Esophagus (tissue), 2 donors: ENCODE results near the gene STT3B. TPM values are rescaled to one million over a fixed set of nuclear protein-coding genes. Genes with fewer than 3 reads are reported as not detected.

Experiments used
- H3K27ac ChIP-seq, 2 donors: one replicate each; pipeline ENCODE4 v1.5.1; 2013; ENCODE audit warnings: low read depth in 2 of 2, mild to moderate bottlenecking in 2 of 2, inconsistent platforms in 1 of 2, low read length in 1 of 2, moderate library complexity in 1 of 2
- H3K27me3 ChIP-seq, 2 donors: one replicate each; pipeline ENCODE4 v1.6.1; 2013; ENCODE audit warnings: low read length in 2 of 2, control low read depth in 1 of 2, mild to moderate bottlenecking in 1 of 2; ENCODE audit not compliant: insufficient read depth in 2 of 2, control insufficient read depth in 1 of 2
- H3K36me3 ChIP-seq, 2 donors: one replicate each; pipeline ENCODE4 v1.6.1; 2013; ENCODE audit warnings: low read length in 1 of 2; ENCODE audit not compliant: control insufficient read depth in 2 of 2, insufficient read depth in 2 of 2
- H3K4me1 ChIP-seq, 2 donors: one replicate each; pipeline ENCODE4 v1.6.1; 2013; ENCODE audit warnings: low read length in 1 of 2; ENCODE audit not compliant: control insufficient read depth in 2 of 2, insufficient read depth in 2 of 2
- H3K4me3 ChIP-seq, 2 donors: one replicate each; pipeline ENCODE4 v1.5.1; 2013; ENCODE audit warnings: low read length in 2 of 2, mild to moderate bottlenecking in 2 of 2, low read depth in 1 of 2, moderate library complexity in 1 of 2
- H3K9me3 ChIP-seq, 2 donors: one replicate each; pipeline ENCODE4 v1.6.1; 2013; ENCODE audit warnings: mild to moderate bottlenecking in 2 of 2, low read depth in 1 of 2, low read length in 1 of 2, moderate library complexity in 1 of 2; ENCODE audit not compliant: control insufficient read depth in 2 of 2, insufficient read depth in 1 of 2
- whole genome bisulfite sequencing, 2 donors: extraction: QIAGEN DNeasy Blood & Tissue Kit; methylation state at CpG; one replicate each; pipeline ENCODE4 v1.1.7; 2013; 5-methylcytosine and 5-hydroxymethylcytosine counted together
- polyA plus RNA-seq, 2 donors: library from polyadenylated mRNA; stranded (reverse); fragments of 200-250 nt; gene quantifications; one replicate each; pipeline ENCODE4 v1.2.3, GENCODE V29; 2013
- donor health status: healthy with polysubstance abuse.
- donor health status: Bipolar disorder and iron deficiency.

Gene STT3B
- polyA plus RNA-seq, 2 donors, result 31.1 to 38.4 TPM

GRCh38 chr3:31620656-31621055 lies 87.9 kb downstream of the STT3B start:
- Histone ChIP-seq H3K27ac (no peak overlapping the region), H3K4me1 (no peaks in the 10 kb centered on the region), H3K27me3 (no peaks in the 10 kb centered on the region), H3K4me3 (no peak overlapping the region), H3K36me3 (peaks cover 0 to 2% of the 10 kb centered on the region in 2 donors), H3K9me3 (no peaks in the 10 kb centered on the region)
- WGBS, 2 donors, result 87 to 92% methylated on average over 1 of the region's 1 CpG

DNA sequence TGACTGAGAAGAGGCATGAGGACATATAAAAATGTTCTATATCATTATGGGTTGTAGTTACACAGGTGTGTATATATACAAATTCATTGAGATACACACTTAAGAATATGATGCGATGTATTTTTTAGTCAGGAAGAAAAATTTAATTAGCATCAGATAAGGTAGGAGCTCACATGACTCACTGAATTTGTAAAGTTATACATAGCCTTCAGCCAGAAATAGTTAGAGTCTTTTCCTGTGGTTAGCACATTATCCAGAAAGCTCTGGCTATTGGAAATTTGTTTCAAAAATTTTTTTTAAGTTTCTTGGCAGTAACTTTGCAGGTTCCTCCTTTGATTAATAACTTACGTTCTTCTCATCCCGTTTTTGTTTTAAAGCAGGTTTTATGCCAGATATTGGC lies 88.6 kb downstream of the STT3B start:
- H3K4me1 ChIP-seq, result no peaks in the 10 kb centered on the region
- 79 to 81% methylated on average over 3 of the region's 3 CpGs for WGBS, 2 donors
- H3K27me3 ChIP-seq, result no peaks in the 10 kb centered on the region
- H3K4me3 ChIP-seq, result no peak overlapping the region
- H3K9me3 ChIP-seq, result no peaks in the 10 kb centered on the region
- peaks cover 0 to 2% of the 10 kb centered on the region in 2 donors for H3K36me3 ChIP-seq
- no peak overlapping the region for H3K27ac ChIP-seq

- Histone ChIP-seq H3K27ac (no peak overlapping the region), H3K27me3 (no peaks in the 10 kb centered on the region), H3K4me1 (no peaks in the 10 kb centered on the region), H3K4me3 (no peak overlapping the region), H3K36me3 (peaks cover 0 to 8% of the 10 kb centered on the region in 2 donors), H3K9me3 (no peaks in the 10 kb centered on the region)
- 79 to 91% methylated on average over 4 of the region's 4 CpGs for WGBS, 2 donors
Measured at GRCh38 chr3:31622636-31623288, 90.0 kb downstream of the STT3B start.

DNA sequence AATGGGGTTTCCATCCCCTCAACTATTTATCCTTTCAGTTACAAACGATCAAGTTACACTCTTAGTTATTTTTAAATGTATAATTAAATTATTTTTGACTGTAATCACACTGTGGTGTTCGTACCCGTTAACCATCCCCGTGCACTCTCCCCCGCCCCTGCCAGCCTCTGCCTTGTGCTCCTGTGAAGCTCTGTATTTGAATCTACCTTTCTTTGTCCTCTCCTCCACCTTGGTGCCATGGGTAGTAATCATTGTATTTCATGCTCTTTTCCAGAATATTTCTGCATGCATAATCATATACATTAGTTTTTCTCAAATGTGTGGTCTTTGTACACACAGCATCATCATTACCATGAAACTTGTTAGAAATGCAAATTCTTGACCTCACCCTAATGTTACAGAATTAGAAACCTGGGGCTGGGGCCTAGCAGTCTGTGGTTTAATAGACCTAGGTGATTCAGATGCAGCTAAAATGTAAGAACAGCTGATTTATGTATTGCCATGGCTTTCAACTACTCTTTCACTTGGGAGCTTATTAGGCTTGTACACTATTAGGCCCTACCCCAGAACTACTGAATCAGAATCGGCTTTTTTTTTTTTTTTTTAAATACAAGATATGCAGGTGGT lies 91.5 kb downstream of the STT3B start:
- WGBS, 2 donors, result 91 to 95% methylated on average over 6 of the region's 6 CpGs
- Histone ChIP-seq H3K27ac (no peak overlapping the region), H3K4me1 (no peaks in the 10 kb centered on the region), H3K9me3 (no peaks in the 10 kb centered on the region), H3K36me3 (peaks cover 0 to 8% of the 10 kb centered on the region in 2 donors), H3K27me3 (no peaks in the 10 kb centered on the region), H3K4me3 (no peak overlapping the region)

GRCh38 chr3:31625358-31625757 lies 92.6 kb downstream of the STT3B start:
- H3K27me3 ChIP-seq, result no peaks in the 10 kb centered on the region
- H3K4me3 ChIP-seq, result no peak overlapping the region
- no peak overlapping the region for H3K27ac ChIP-seq
- WGBS, 2 donors, result 89 to 97% methylated on average over 2 of the region's 2 CpGs
- no peaks in the 10 kb centered on the region for H3K4me1 ChIP-seq
- peaks cover 0 to 8% of the 10 kb centered on the region in 2 donors for H3K36me3 ChIP-seq
- no peaks in the 10 kb centered on the region for H3K9me3 ChIP-seq

DNA sequence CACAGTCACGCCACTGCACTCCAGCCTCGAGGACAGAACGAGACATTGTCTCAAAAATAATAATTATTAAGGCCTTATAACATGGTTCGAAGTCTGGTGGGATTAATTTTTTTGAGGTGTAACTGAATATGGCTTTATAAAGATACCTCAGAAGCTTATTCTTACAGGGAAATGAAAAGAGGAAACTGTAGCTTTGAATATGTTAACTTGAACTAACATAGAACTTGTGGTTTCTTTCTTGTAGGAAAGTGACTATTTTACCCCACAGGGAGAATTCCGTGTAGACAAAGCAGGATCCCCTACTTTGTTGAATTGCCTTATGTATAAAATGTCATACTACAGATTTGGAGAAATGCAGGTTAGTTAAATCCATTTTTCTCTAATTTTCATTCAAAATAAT lies 96.3 kb downstream of the STT3B start:
- Histone ChIP-seq H3K4me1 (no peaks in the 10 kb centered on the region), H3K27me3 (no peaks in the 10 kb centered on the region), H3K27ac (no peak overlapping the region), H3K4me3 (no peak overlapping the region), H3K36me3 (peaks cover 0 to 5% of the 10 kb centered on the region in 2 donors), H3K9me3 (no peaks in the 10 kb centered on the region)
- WGBS, 2 donors, result 90 to 92% methylated on average over 5 of the region's 5 CpGs

DNA sequence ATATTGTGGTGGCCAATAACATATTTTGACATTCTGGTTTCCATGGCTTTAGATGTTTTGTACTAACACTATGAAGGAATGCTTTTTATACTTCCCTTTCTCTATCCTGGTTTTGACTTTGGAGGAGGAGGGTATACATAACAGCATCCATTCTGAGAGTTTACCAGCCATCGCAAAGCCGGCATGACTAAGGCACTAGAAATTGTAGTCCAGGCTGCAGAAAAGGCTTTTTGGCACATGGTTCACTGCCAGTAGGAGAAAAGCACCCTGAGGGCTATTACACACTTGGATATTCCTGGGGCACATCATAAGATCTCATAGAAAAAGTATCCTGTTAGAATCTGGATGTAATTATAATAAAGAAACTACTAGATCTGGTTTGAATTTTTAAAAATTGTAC lies 101.8 kb downstream of the STT3B start:
- H3K36me3 ChIP-seq, result no peaks in the 10 kb centered on the region
- 59 to 67% methylated on average over 2 of the region's 2 CpGs for WGBS, 2 donors

GRCh38 chr3:31635545-31635944 lies 102.8 kb downstream of the STT3B start:
- H3K27ac ChIP-seq, result no peak overlapping the region
- no peaks in the 10 kb centered on the region for H3K36me3 ChIP-seq
- no peaks in the 10 kb centered on the region for H3K27me3 ChIP-seq
- no peaks in the 10 kb centered on the region for H3K4me1 ChIP-seq
- WGBS, 2 donors, result 41 to 67% methylated on average over 1 of the region's 1 CpG
- H3K4me3 ChIP-seq, result no peak overlapping the region
- no peaks in the 10 kb centered on the region for H3K9me3 ChIP-seq

More for the DNA sequence above, 101.8 kb downstream of the STT3B start:
- Histone ChIP-seq H3K27me3 (no peaks in the 10 kb centered on the region), H3K4me1 (no peaks in the 10 kb centered on the region), H3K9me3 (no peaks in the 10 kb centered on the region), H3K4me3 (no peak overlapping the region), H3K27ac (no peak overlapping the region)

GRCh38 chr3:31636049-31636448 lies 103.3 kb downstream of the STT3B start:
- Histone ChIP-seq H3K9me3 (no peaks in the 10 kb centered on the region), H3K27me3 (no peaks in the 10 kb centered on the region), H3K27ac (no peak overlapping the region), H3K36me3 (no peaks in the 10 kb centered on the region), H3K4me3 (no peak overlapping the region), H3K4me1 (no peaks in the 10 kb centered on the region)
- WGBS, 2 donors, result 81 to 85% methylated on average over 4 of the region's 4 CpGs
